CD4-positive, alpha-beta memory T cell (primary cell): ENCODE results near the gene H2AZ2. TPM values are rescaled to one million over a fixed set of nuclear protein-coding genes. Genes with fewer than 3 reads are reported as not detected.

ENCODE experiments used
- CTCF ChIA-PET: fragments of 350-600 bp; sonication (Branson Sonifier 250); formaldehyde crosslinking; loops from one replicate; lab custom pipeline; 2021; ENCODE audit warnings: inconsistent platforms; ENCODE audit not compliant: partially characterized antibody; lab: Charles Lee
- POLR2A ChIA-PET: fragments of 350-600 bp; sonication (Branson Sonifier 250); formaldehyde crosslinking; loops from one replicate; lab custom pipeline; 2021; ENCODE audit not compliant: partially characterized antibody; lab: Charles Lee
- DNase-seq, 5 donors: peaks; one replicate each; pipeline versions ENCODE4 v3.0.0 to v3.0.0-alpha.2; 2020 to 2022; ENCODE audit warnings: mixed read lengths in 1 of 5
- H3K27ac ChIP-seq: one replicate; pipeline ENCODE4 v1.7.0; 2013; ENCODE audit warnings: low read depth, low read length
- H3K27me3 ChIP-seq: 2 replicates; pipeline ENCODE4 v1.7.0; 2013; ENCODE audit warnings: mild to moderate bottlenecking, low read length, moderate library complexity; ENCODE audit not compliant: insufficient read depth
- H3K36me3 ChIP-seq: 2 replicates; pipeline ENCODE4 v1.7.0; 2013; ENCODE audit warnings: mild to moderate bottlenecking, low read length, moderate library complexity; ENCODE audit not compliant: insufficient read depth
- H3K4me1 ChIP-seq: 2 replicates; pipeline ENCODE4 v1.7.0; 2013; ENCODE audit warnings: mild to moderate bottlenecking, low read length, moderate library complexity; ENCODE audit not compliant: insufficient read depth
- H3K4me3 ChIP-seq, 2 donors: one replicate each; pipeline ENCODE4 v1.7.0; 2013; ENCODE audit warnings: low read length in 2 of 2, mild to moderate bottlenecking in 1 of 2
- H3K9me3 ChIP-seq, 2 donors: one replicate each; pipeline ENCODE4 v1.7.0; 2013; ENCODE audit warnings: low read length in 2 of 2, control low read depth in 1 of 2; ENCODE audit not compliant: control insufficient read depth in 1 of 2
- H3K27ac Mint-ChIP-seq, 7 donors: one replicate each; pipeline ENCODE4 v1.8.0; 2020 to 2021; ENCODE audit warnings: mixed read lengths in 7 of 7, mild to moderate bottlenecking in 6 of 7, inconsistent platforms in 3 of 7, moderate library complexity in 3 of 7
- H3K27me3 Mint-ChIP-seq, 2 donors: one replicate each; pipeline ENCODE4 v1.8.0; 2020 to 2021; ENCODE audit warnings: mixed read lengths in 2 of 2
- H3K36me3 Mint-ChIP-seq, 2 donors: one replicate each; pipeline ENCODE4 v1.8.0; 2020 to 2021; ENCODE audit warnings: mixed read lengths in 2 of 2, inconsistent platforms in 1 of 2, mild to moderate bottlenecking in 1 of 2
- H3K4me1 Mint-ChIP-seq, 4 donors: one replicate each; pipeline ENCODE4 v1.8.0; 2020 to 2021; ENCODE audit warnings: mixed read lengths in 4 of 4, mild to moderate bottlenecking in 1 of 4
- H3K4me3 Mint-ChIP-seq, 8 donors: one replicate each; pipeline ENCODE4 v1.8.0; 2020 to 2021; ENCODE audit warnings: mixed read lengths in 8 of 8, mild to moderate bottlenecking in 7 of 8, moderate library complexity in 6 of 8, inconsistent platforms in 3 of 8
- H3K9me3 Mint-ChIP-seq, 8 donors: one replicate each; pipeline ENCODE4 v1.8.0; 2020 to 2021; ENCODE audit warnings: mixed read lengths in 8 of 8, mild to moderate bottlenecking in 5 of 8, inconsistent platforms in 3 of 8, moderate library complexity in 1 of 8
- intact Hi-C: fragments of 100-400 bp; cut with micrococcal nuclease; formaldehyde crosslinking; loops from one replicate; pipeline ENCODE4 v1.15.1; 2023
- polyA plus RNA-seq, 2 donors: library from polyadenylated mRNA; unstranded; fragments of 300-500 nt; fragmentation: Illumina TruSeq; gene quantifications; one replicate each; pipeline ENCODE4 v1.2.3, GENCODE V29; 2021
- total RNA-seq, 2 experiments: library from RNA; stranded (reverse); gene quantifications; one replicate each; pipeline ENCODE4 v1.2.3, GENCODE V29; 2021

The H2AZ2 gene
- total and polyA plus RNA-seq, 4 experiments from 2014 or later: 168 to 236 (median 200) TPM

GRCh38 chr7:44827567-44827966 is 20.3 kb downstream of the H2AZ2 start:
- Histone ChIP-seq H3K4me1 (peaks cover 4% of the 10 kb centered on the region), H3K27ac (no peak overlapping the region), H3K4me3 (no peak overlapping the region), H3K36me3 (peaks cover 19% of the 10 kb centered on the region), H3K27me3 (no peaks in the 10 kb centered on the region), H3K9me3 (no peaks in the 10 kb centered on the region)
- Mint-ChIP-seq H3K4me3 (no peak overlapping the region), H3K36me3 (peaks cover 25 to 68% of the 10 kb centered on the region in 2 donors), H3K4me1 (peaks cover 4 to 18% (median 7%) of the 10 kb centered on the region in 4 donors), H3K27me3 (no peaks in the 10 kb centered on the region), H3K9me3 (no peaks in the 10 kb centered on the region), H3K27ac (peak overlapping the region in 4 of 7 donors; percentile 31 to 77 (median 57))
- DNase-seq: no peak
- ChIA-PET POLR2A (interaction anchor here (1.1 kb wide), 1 partner anchor 21 kb away, joined by 4 read pairs; no protein-coding TSS in a partner anchor), CTCF (interaction anchor here (1.4 to 1.5 kb wide), 2 partner anchors 20 to 239 kb away, joined by 3 to 4 read pairs; no protein-coding TSS in a partner anchor)
- intact Hi-C loops: no loop called here

- CTCF ChIA-PET: interaction anchor here (0.8 to 1.3 kb wide), 2 partner anchors 21 to 176 kb away, joined by 3 read pairs; no protein-coding TSS in a partner anchor
- no peak overlapping the region for H3K27ac ChIP-seq
Observed at GRCh38 chr7:44824894-44825526, 22.9 kb downstream of the H2AZ2 start.

GRCh38 chr7:44823255-44823781 is 24.6 kb downstream of the H2AZ2 start:
- no peak overlapping the region for H3K4me3 ChIP-seq
- POLR2A ChIA-PET: no interaction called here
- H3K4me1 Mint-ChIP-seq: peaks cover 10 to 29% (median 11%) of the 10 kb centered on the region in 4 donors
- no peak for DNase-seq
- peaks cover 4% of the 10 kb centered on the region for H3K4me1 ChIP-seq
- no peaks in the 10 kb centered on the region for H3K9me3 Mint-ChIP-seq
- intact Hi-C loops: no loop called here
- peak overlapping the region in 6 of 7 donors; percentile 17 to 82 (median 74) for H3K27ac Mint-ChIP-seq
- H3K27me3 ChIP-seq: no peaks in the 10 kb centered on the region
- H3K36me3 Mint-ChIP-seq: peaks cover 6 to 32% of the 10 kb centered on the region in 2 donors
- no peak overlapping the region for H3K4me3 Mint-ChIP-seq
- H3K36me3 ChIP-seq: no peaks in the 10 kb centered on the region
- CTCF ChIA-PET: interaction anchor here (0.7 kb wide), 1 partner anchor 313 kb away, joined by 5 read pairs; no protein-coding TSS in a partner anchor
- H3K27ac ChIP-seq: no peak overlapping the region
- no peaks in the 10 kb centered on the region for H3K27me3 Mint-ChIP-seq
- no peaks in the 10 kb centered on the region for H3K9me3 ChIP-seq

More at GRCh38 chr7:44824894-44825526, 22.9 kb downstream of the H2AZ2 start:
- Mint-ChIP-seq H3K36me3 (peaks cover 17 to 48% of the 10 kb centered on the region in 2 donors), H3K27ac (peak overlapping the region; percentile 31 to 83 (median 72)), H3K4me3 (no peak overlapping the region), H3K4me1 (peaks cover 10 to 29% (median 11%) of the 10 kb centered on the region in 4 donors), H3K27me3 (no peaks in the 10 kb centered on the region), H3K9me3 (no peaks in the 10 kb centered on the region)
- POLR2A ChIA-PET: interaction anchor here (0.6 to 0.8 kb wide), 2 partner anchors 19 to 194 kb away, joined by 3 read pairs; no protein-coding TSS in a partner anchor
- Histone ChIP-seq H3K36me3 (peaks cover 7% of the 10 kb centered on the region), H3K27me3 (no peaks in the 10 kb centered on the region), H3K9me3 (no peaks in the 10 kb centered on the region), H3K4me3 (no peak overlapping the region), H3K4me1 (peaks cover 4% of the 10 kb centered on the region)
- intact Hi-C loops: no loop called here
- no peak for DNase-seq

- peaks cover 0 to 4% of the 10 kb centered on the region in 2 donors for H3K36me3 Mint-ChIP-seq
- Histone ChIP-seq H3K9me3 (no peaks in the 10 kb centered on the region), H3K27ac (no peak overlapping the region), H3K4me3 (no peak overlapping the region), H3K27me3 (no peaks in the 10 kb centered on the region), H3K4me1 (no peaks in the 10 kb centered on the region), H3K36me3 (no peaks in the 10 kb centered on the region)
- no peak for DNase-seq
- intact Hi-C loops: no loop called here
- H3K4me3 Mint-ChIP-seq: no peak overlapping the region
- POLR2A ChIA-PET: interaction anchor here (1.4 kb wide), 1 partner anchor 38 kb away, joined by 3 read pairs; no protein-coding TSS in a partner anchor
- no peaks in the 10 kb centered on the region for H3K9me3 Mint-ChIP-seq
- H3K27ac Mint-ChIP-seq: no peak overlapping the region
- no peaks in the 10 kb centered on the region for H3K27me3 Mint-ChIP-seq
- peaks cover 2 to 20% (median 7%) of the 10 kb centered on the region in 4 donors for H3K4me1 Mint-ChIP-seq
- CTCF ChIA-PET: no interaction called here
Observed at GRCh38 chr7:44819292-44819691, 28.6 kb downstream of the H2AZ2 start.

- no peaks in the 10 kb centered on the region for H3K4me1 ChIP-seq
- no peaks in the 10 kb centered on the region for H3K9me3 ChIP-seq
- no peaks in the 10 kb centered on the region for H3K27me3 Mint-ChIP-seq
- no peaks in the 10 kb centered on the region for H3K36me3 Mint-ChIP-seq
- no peak overlapping the region for H3K27ac ChIP-seq
- no peaks in the 10 kb centered on the region for H3K4me1 Mint-ChIP-seq
- no peak overlapping the region for H3K4me3 Mint-ChIP-seq
- H3K9me3 Mint-ChIP-seq: no peaks in the 10 kb centered on the region
- no peaks in the 10 kb centered on the region for H3K27me3 ChIP-seq
- CTCF ChIA-PET: no interaction called here
- POLR2A ChIA-PET: no interaction called here
- no peak overlapping the region for H3K4me3 ChIP-seq
- H3K27ac Mint-ChIP-seq: peak overlapping the region in 1 of 7 donors; percentile 41
- DNase-seq: no peak
- no peaks in the 10 kb centered on the region for H3K36me3 ChIP-seq
- intact Hi-C loops: no loop called here
Observed at GRCh38 chr7:44814919-44815318, 33.0 kb downstream of the H2AZ2 start.

- DNase-seq: no peak
- Histone ChIP-seq H3K9me3 (no peaks in the 10 kb centered on the region), H3K4me3 (no peak overlapping the region), H3K27me3 (no peaks in the 10 kb centered on the region), H3K4me1 (no peaks in the 10 kb centered on the region), H3K36me3 (no peaks in the 10 kb centered on the region), H3K27ac (no peak overlapping the region)
- Mint-ChIP-seq H3K36me3 (no peaks in the 10 kb centered on the region), H3K27ac (no peak overlapping the region), H3K4me1 (peaks cover 0 to 3% (median 0%) of the 10 kb centered on the region in 4 donors), H3K9me3 (no peaks in the 10 kb centered on the region), H3K27me3 (no peaks in the 10 kb centered on the region), H3K4me3 (no peak overlapping the region)
- intact Hi-C loops: no loop called here
- POLR2A ChIA-PET: no interaction called here
- CTCF ChIA-PET: interaction anchor here (0.7 to 0.8 kb wide), 2 partner anchors 52 to 79 kb away, joined by 3 read pairs; no protein-coding TSS in a partner anchor
Observed at GRCh38 chr7:44811571-44811970, 36.3 kb downstream of the H2AZ2 start.

- Histone ChIP-seq H3K4me1 (no peaks in the 10 kb centered on the region), H3K36me3 (no peaks in the 10 kb centered on the region), H3K9me3 (no peaks in the 10 kb centered on the region), H3K27me3 (no peaks in the 10 kb centered on the region), H3K4me3 (no peak overlapping the region), H3K27ac (no peak overlapping the region)
- Mint-ChIP-seq H3K36me3 (no peaks in the 10 kb centered on the region), H3K9me3 (no peaks in the 10 kb centered on the region), H3K27me3 (no peaks in the 10 kb centered on the region), H3K27ac (no peak overlapping the region), H3K4me1 (peaks cover 0 to 4% (median 0%) of the 10 kb centered on the region in 4 donors), H3K4me3 (no peak overlapping the region)
- DNase-seq: no peak
- POLR2A ChIA-PET: interaction anchor here (0.6 kb wide), 1 partner anchor 14 kb away, joined by 3 read pairs; the partner anchor contains the start of gene PPIA
- CTCF ChIA-PET: interaction anchor here (0.8 kb wide), 1 partner anchor 78 kb away, joined by 3 read pairs; no protein-coding TSS in a partner anchor
- intact Hi-C loops: no loop called here
Observed at GRCh38 chr7:44811093-44811492, 36.8 kb downstream of the H2AZ2 start.
